Measurements from ENCODE around the gene PRKCI.
"Not testable (repeated sequence)": the region's sequence is repeated elsewhere in the genome, so short reads cannot be mapped to it uniquely, and the experiment has no call there.

PRKCI gene

DNA sequence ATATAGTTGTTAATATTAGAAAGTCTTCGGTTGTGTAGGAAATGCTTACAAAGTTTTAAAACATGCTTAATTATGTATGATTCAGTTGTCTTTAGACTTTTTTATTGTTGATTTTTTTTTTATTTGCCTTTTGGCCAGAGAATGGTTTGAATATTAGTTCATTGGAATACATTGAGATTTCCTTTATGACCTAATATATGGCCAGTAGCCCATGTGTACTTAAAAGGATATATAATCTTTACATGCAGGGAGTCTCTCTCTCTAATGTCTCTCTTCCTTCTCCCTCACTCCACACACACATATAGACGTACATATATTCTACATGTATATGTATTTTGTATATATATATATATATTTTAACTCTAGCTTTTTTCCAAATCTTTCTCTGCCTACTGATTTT is 68.0 kb downstream of the PRKCI start:
- no peak for DNase-seq (ENCODE audit: low read depth)

- DNase-seq (ENCODE audit: low read depth): no peak
These were observed 73.4 kb downstream of the PRKCI start for GRCh38 chr3:170295586-170295985.

GRCh38 chr3:170296703-170297102 is 74.5 kb downstream of the PRKCI start:
- DNase-seq (ENCODE audit: low read depth): no peak

- DNase-seq (ENCODE audit: low read depth): peak; percentile 57
These were observed 79.2 kb downstream of the PRKCI start for GRCh38 chr3:170301405-170301804.

DNA sequence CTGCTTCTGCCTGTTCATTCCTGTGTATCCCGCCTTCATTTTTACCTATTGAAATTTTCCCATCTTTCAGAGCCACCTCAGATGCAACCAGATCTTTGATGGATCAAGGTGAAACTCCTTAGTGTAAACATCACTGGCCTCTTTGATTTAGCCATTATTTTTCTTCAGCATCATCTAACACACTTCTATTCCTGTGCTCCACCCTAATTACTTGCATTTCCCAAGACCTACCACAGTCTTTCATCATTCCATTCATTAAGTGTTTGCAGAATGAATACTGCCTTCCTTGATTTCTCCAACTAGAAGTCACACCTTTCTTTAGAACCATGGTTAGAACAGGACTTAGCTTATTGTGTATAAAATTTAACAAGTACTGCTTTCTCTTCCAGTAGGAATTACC is 79.8 kb downstream of the PRKCI start:
- no peak for DNase-seq (ENCODE audit: low read depth)

DNA sequence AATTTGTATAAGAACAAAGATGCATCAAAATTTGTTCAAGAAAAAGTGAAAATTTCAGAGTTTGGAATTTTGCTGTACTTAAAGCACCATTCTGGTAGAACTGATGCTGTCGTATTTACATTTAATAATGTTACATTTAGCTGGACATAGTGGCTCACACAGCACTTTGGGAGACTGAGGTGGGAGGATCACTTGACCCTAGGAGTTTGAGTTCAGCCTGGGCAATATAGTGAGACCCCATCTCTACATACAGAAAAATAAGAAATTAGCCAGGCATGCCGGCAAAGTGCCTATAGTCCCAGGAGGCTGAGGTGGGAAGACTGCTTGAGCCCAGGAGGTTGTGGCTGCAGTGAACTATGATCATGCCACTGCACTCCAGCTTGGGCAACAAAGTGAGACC is 83.8 kb downstream of the PRKCI start:
- no peak for DNase-seq (ENCODE audit: low read depth)

GRCh38 chr3:170307671-170308405 is 85.6 kb downstream of the PRKCI start:
- no peak for DNase-seq (ENCODE audit: low read depth)

GRCh38 chr3:170309046-170309445 is 86.8 kb downstream of the PRKCI start:
- DNase-seq (ENCODE audit: low read depth): no peak

DNA sequence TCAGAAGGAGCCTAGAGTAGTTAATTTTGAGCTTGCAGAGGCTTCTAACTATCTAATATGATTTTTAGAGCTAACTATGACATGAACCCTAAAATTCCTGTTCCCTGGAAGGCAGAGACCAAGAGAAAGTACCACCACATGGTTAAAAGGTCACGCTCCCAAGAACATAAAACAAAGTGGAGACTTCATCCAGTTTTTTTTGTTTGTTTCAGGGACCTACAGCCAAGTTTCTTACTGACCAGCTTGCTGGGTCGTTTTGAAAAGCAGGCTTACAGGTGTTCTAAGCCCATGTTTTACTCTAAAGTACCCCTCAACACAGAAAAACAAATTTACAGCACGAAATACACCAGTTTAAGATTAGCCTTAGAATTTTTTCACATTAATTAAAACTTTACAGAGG is 95.7 kb downstream of the PRKCI start:
- DNase-seq (ENCODE audit: low read depth): no peak

DNA sequence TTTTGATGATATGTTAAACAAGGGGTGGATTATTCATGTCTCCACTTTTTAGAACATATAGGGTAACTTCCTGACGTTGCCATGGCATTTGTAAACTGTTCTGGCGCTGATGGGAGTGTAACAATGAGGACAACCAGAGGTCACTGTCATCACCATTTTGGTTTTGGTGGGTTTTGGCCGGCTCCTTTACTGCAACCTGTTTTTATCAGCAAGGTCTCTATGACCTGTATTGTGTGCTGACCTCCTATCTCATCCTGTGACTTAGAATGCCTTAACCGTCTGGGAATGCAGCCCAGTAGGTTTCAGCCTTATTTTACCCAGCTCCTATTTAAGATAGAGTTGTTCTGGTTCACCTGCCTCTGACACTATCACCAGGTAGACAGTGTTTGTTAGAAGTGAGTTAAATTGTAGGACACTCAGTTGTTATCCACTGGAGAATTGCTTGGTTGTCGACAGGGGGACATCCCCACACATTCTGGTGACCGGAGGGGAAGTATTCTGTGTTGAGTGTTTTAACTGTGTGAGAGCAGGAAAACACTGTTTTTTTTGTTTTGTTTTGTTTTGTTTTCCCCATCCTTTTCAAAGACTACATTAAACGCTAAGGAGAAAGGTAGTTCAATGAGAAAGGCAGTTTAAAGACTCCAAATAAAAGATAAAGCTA is 98.4 kb downstream of the PRKCI start:
- no peak for DNase-seq (ENCODE audit: low read depth)

- no peak for DNase-seq (ENCODE audit: low read depth)
These were observed 99.3 kb downstream of the PRKCI start for GRCh38 chr3:170321321-170322034.

DNA sequence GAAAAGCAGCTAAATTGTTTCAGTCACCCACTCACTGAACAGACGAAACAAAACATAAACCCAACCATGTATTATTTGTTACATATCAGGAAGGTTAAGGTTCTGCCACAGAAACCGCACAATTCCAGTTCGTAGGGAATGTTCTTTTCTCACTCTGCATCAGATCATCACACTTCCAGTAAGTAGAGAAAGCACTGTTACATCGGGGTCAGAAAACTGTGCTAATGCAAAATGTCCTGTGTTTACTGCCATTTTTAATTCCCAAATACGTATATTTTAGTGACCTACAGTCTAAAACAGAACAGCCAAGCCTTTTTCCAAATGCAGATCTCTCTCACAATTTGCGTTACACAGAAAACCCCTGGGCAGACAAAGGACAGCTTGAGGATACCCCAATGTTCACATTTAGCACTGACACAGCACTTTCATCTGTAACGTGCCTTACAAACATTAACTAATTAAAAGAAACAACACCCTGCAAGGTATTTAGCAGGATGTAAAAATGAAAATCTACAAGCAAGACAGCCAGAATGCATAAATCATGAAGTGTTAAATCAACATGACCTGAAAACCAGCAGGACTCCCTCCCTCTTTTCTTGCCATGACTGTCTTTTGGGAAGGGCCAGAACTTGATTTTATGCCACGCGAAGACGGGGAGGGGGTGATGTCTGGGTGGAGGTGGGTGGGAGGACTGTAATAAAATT is 100.5 kb downstream of the PRKCI start:
- no peak for DNase-seq (ENCODE audit: low read depth)

- DNase-seq (ENCODE audit: low read depth): no peak
These were observed 101.1 kb downstream of the PRKCI start for GRCh38 chr3:170323331-170323730.

GRCh38 chr3:170324962-170325361 is 102.7 kb downstream of the PRKCI start:
- DNase-seq (ENCODE audit: low read depth): no peak

- DNase-seq (ENCODE audit: low read depth): no peak
These were observed 105.0 kb downstream of the PRKCI start for GRCh38 chr3:170327040-170327808.

DNA sequence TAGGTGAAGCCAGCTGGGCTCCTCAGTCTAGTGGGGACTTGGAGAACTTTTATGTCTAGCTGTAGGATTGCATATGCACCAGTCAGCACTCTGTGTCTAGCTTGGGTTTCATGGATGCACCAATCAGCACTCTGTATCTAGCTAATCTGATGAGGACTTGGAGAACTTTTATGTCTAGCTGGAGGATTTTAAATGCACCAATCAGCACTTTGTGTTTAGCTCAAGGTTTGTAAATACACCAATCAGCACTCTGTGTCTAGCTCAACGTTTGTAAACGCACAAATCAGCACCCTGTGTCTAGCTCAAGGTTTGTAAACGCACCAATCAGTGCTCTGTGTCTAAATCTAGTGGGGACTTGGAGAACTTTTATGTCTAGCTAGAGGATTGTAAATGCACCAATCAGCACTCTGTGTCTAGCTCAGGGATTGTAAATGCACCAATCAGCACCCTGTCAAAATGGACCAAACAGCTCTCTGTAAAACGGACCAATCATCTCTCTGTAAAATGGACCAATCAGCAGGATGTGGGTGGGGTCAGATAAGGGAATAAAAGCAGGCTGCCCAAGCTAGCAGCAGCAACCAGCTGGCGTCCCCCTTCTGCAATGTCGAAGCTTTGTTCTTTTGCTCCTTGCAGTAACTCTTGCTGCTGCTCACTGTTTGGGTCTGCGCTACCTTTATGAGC is 105.8 kb downstream of the PRKCI start:
- DNase-seq (ENCODE audit: low read depth): not testable (repeated sequence)

- DNase-seq (ENCODE audit: low read depth): no peak
These were observed 108.1 kb downstream of the PRKCI start for GRCh38 chr3:170330366-170330765.

DNA sequence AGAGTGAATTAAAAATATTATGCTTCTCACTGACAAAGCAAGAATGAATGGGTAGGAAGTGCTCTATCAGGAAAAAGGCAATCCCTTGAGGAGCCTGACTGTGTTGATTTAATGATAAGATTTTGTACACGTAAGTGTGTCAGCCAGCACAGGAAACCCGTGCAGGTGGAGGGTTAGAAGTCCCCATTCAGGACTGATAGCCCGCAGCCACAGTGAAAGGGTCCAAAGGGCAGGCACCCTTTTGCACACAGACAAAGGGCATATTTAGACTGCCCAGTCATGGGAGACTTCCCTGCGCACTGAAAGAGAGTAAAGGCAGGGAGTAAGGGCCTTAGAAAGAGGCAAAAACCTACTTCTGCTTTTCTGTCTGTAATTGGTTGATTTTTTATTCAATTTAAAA is 108.9 kb downstream of the PRKCI start:
- DNase-seq (ENCODE audit: low read depth): no peak

DNA sequence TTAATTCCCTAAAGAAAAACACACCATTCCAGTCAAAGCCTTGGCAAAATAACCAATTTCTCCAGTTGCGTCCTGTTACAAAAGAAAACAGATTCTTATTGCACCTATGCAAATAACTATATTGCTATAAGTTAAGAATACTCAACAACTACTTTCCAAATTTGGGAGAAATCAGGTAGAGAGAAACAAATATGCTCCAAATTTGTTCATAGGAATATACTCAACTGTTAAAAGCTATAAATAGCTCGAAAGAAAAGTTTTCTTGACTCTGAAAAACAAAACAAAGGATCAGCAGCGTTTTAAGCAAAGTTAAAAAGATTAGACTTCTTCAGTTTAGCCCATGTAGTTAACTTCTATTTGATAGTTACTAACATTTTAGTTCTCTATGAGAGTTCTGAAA is 115.2 kb downstream of the PRKCI start:
- DNase-seq (ENCODE audit: low read depth): no peak

DNA sequence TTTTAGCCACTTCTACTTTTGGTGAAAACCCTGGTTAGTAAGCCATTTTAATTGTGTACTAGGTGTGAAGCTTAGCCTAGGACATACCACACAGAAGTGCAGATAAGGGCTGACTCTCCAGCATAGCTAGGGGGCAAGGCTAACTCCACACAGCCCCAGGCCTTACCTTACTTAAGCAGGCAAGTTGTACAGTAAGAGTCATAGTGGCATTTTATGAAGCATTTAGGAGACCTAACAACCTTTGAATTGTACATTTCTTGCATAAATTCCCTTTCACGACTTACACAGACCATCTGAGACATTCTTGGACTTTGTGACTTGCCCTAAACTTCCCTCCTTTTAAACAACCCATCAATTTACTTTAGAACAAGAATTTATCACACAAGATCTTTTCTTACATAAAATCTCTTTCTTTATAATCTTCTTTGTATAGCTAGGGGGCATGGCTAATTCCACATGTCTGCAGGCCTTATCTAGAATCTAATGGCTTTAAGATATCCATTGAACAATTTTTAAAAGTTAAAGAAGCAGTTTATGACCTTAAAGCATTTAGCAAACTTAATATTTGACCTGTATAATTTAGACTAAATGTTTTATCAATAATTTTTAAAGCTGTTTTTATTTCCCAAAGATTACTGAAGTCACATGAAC is 116.6 kb downstream of the PRKCI start:
- DNase-seq (ENCODE audit: low read depth): no peak

GRCh38 chr3:170342273-170342672 is 120.0 kb downstream of the PRKCI start:
- DNase-seq (ENCODE audit: low read depth): not testable (repeated sequence)

Data from GM04503 (cell line).